PC-3 (cell line): ENCODE data around the gene PPP1R15A. TPM values are rescaled to one million over a fixed set of nuclear protein-coding genes. Genes with fewer than 3 reads are reported as not detected.
"Not testable (repeated sequence)": the region's sequence is repeated elsewhere in the genome, so short reads cannot be mapped to it uniquely, and the experiment has no call there.

ENCODE experiments used
- ATAC-seq: fragments of 200-7000 bp; cut with Tn5 transposase; 2 replicates; pipeline ENCODE4 v1.9.1; 2020; ENCODE audit warnings: mild to moderate bottlenecking, moderate library complexity
- BruUV-seq: library from RNA; stranded (reverse); fragments of 400-500 nt; replicated peaks from 2 replicates; lab custom pipeline; 2021; lab: Mats Ljungman, UMichigan
- CTCF ChIA-PET: fragments of 300-600 bp; sonication (Branson Sonifier 250); formaldehyde crosslinking; loops from one replicate; lab custom pipeline; 2022; ENCODE audit warnings: antibody characterized with exemption; lab: Charles Lee
- POLR2A ChIA-PET: fragments of 300-600 bp; sonication (Branson Sonifier 250); formaldehyde crosslinking; loops from one replicate; lab custom pipeline; 2022; ENCODE audit warnings: antibody characterized with exemption; ENCODE audit not compliant: unreplicated experiment; lab: Charles Lee
- DNase-seq: peaks from one replicate; pipeline ENCODE4 v3.0.0-alpha.2; 2015
- H2AFZ ChIP-seq: fragments of 300-600 bp; sonication (generic); 2 replicates; pipeline ENCODE4 v1.6.0; 2016; ENCODE audit warnings: antibody characterized with exemption, low read length
- H3F3A ChIP-seq: fragments of 300-600 bp; sonication (generic); one replicate; pipeline ENCODE4 v1.6.0; 2017; ENCODE audit warnings: antibody characterized with exemption, low read length, control low read depth, mild to moderate bottlenecking; ENCODE audit not compliant: unreplicated experiment
- H3K27ac ChIP-seq: fragments of 300-600 bp; sonication (generic); 2 replicates; pipeline ENCODE4 v1.5.1; 2016; ENCODE audit warnings: mild to moderate bottlenecking, low read length
- H3K27me3 ChIP-seq: fragments of 300-600 bp; sonication (generic); 2 replicates; pipeline ENCODE4 v1.6.1; 2016; ENCODE audit warnings: low read length, mixed read lengths
- H3K36me3 ChIP-seq: fragments of 300-600 bp; sonication (generic); 2 replicates; pipeline ENCODE4 v1.6.1; 2016; ENCODE audit warnings: low read depth, mixed run types, low read length, mixed read lengths
- H3K4me1 ChIP-seq: fragments of 300-600 bp; sonication (generic); 2 replicates; pipeline ENCODE4 v1.5.1; 2016; ENCODE audit warnings: low read length; ENCODE audit not compliant: insufficient read depth
- H3K4me2 ChIP-seq: fragments of 300-600 bp; sonication (generic); 2 replicates; pipeline ENCODE4 v1.6.0; 2016; ENCODE audit warnings: low read length
- H3K4me3 ChIP-seq: fragments of 300-600 bp; sonication (generic); 2 replicates; pipeline ENCODE4 v1.5.1; 2016; ENCODE audit warnings: mild to moderate bottlenecking, low read length, mixed read lengths
- H3K79me2 ChIP-seq: fragments of 300-600 bp; sonication (generic); 2 replicates; pipeline ENCODE4 v1.6.1; 2017; ENCODE audit warnings: low read length, mixed read lengths
- H3K9ac ChIP-seq: fragments of 300-600 bp; sonication (generic); 2 replicates; pipeline ENCODE4 v1.6.0; 2016; ENCODE audit warnings: mild to moderate bottlenecking, low read length
- H3K9me2 ChIP-seq: fragments of 300-600 bp; sonication (generic); replicated peaks from 2 replicates; pipeline ENCODE4 v1.6.1; 2016; ENCODE audit warnings: mixed run types, low read length, mixed read lengths
- H3K9me3 ChIP-seq: fragments of 300-600 bp; sonication (generic); 2 replicates; pipeline ENCODE4 v1.6.1; 2016; ENCODE audit warnings: low read length, mixed read lengths
- H4K20me1 ChIP-seq: fragments of 300-600 bp; sonication (generic); 2 replicates; pipeline ENCODE4 v1.6.1; 2016; ENCODE audit warnings: low read length, mixed read lengths
- EZH2 ChIP-seq: fragments of 300-600 bp; sonication (generic); IDR thresholded peaks from one replicate; pipeline ENCODE4 v1.6.1; 2017; ENCODE audit warnings: antibody characterized with exemption, mild to moderate bottlenecking, low read length; ENCODE audit not compliant: unreplicated experiment
- EZH2phosphoT487 ChIP-seq: fragments of 300-600 bp; sonication (generic); IDR thresholded peaks from 2 replicates; pipeline ENCODE4 v1.6.1; 2018; ENCODE audit warnings: mild to moderate bottlenecking, antibody characterized with exemption, low read length, borderline replicate concordance
- intact Hi-C: fragments of 100-400 bp; cut with micrococcal nuclease; formaldehyde crosslinking; loops from 2 replicates; pipeline ENCODE4 v1.9.0; 2023
- total RNA-seq: library from RNA; depleted of rRNA; stranded (reverse); fragments of >200 nt; gene quantifications from 2 replicates; pipeline ENCODE4 v1.2.3, GENCODE V29; 2014
- TF ChIP-seq, protein P1 (sequence below): fragments of 300-600 bp; sonication (generic); conservative IDR thresholded peaks from 2 replicates; pipeline ENCODE4 v1.5.1; 2017; ENCODE audit warnings: antibody characterized with exemption, low read depth, mild to moderate bottlenecking, low read length

Gene PPP1R15A
- total RNA-seq, 1 experiment from 2014 or later: 78.0 TPM

- H3K9ac ChIP-seq: no peak overlapping the region
- TF ChIP-seq, protein P1, sequence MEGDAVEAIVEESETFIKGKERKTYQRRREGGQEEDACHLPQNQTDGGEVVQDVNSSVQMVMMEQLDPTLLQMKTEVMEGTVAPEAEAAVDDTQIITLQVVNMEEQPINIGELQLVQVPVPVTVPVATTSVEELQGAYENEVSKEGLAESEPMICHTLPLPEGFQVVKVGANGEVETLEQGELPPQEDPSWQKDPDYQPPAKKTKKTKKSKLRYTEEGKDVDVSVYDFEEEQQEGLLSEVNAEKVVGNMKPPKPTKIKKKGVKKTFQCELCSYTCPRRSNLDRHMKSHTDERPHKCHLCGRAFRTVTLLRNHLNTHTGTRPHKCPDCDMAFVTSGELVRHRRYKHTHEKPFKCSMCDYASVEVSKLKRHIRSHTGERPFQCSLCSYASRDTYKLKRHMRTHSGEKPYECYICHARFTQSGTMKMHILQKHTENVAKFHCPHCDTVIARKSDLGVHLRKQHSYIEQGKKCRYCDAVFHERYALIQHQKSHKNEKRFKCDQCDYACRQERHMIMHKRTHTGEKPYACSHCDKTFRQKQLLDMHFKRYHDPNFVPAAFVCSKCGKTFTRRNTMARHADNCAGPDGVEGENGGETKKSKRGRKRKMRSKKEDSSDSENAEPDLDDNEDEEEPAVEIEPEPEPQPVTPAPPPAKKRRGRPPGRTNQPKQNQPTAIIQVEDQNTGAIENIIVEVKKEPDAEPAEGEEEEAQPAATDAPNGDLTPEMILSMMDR: no peak
- TF ChIP-seq EZH2phosphoT487 (no peak), EZH2 (no peak)
- H3K4me2 ChIP-seq: no peak overlapping the region
- H3K4me3 ChIP-seq: no peak overlapping the region
- ATAC-seq: no peak
- peaks cover 5% of the 10 kb centered on the region; the same call in 1 of the 2 replicates for H3K4me1 ChIP-seq
- no peaks in the 10 kb centered on the region for H3K9me2 ChIP-seq
- CTCF ChIA-PET: no interaction called here
- intact Hi-C loops: no loop called here
- no peaks in the 10 kb centered on the region for H3F3A ChIP-seq
- DNase-seq: no peak
- no peaks in the 10 kb centered on the region for H3K36me3 ChIP-seq
- BruUV-seq: no TSS peak
- H3K79me2 ChIP-seq: peaks cover 17% of the 10 kb centered on the region
- no peaks in the 10 kb centered on the region for H4K20me1 ChIP-seq
- no peak overlapping the region for H3K27ac ChIP-seq
- no peaks in the 10 kb centered on the region for H3K27me3 ChIP-seq
- H3K9me3 ChIP-seq: no peaks in the 10 kb centered on the region
- POLR2A ChIA-PET: no interaction called here
- no peak overlapping the region for H2AFZ ChIP-seq
These were observed 25.0 kb downstream of the PPP1R15A start for GRCh38 chr19:48897181-48897580.

GRCh38 chr19:48899386-48899749 lies 27.1 kb downstream of the PPP1R15A start:
- H4K20me1 ChIP-seq, H2AFZ ChIP-seq, DNase-seq, H3K36me3 ChIP-seq, H3K27ac ChIP-seq, H3F3A ChIP-seq, BruUV-seq, H3K9me2 ChIP-seq, H3K27me3 ChIP-seq, H3K4me1 ChIP-seq, H3K9me3 ChIP-seq, POLR2A ChIA-PET, ATAC-seq, CTCF ChIA-PET, intact Hi-C loops: not testable (repeated sequence)
- Histone ChIP-seq H3K79me2 (peaks cover 17% of the 10 kb centered on the region), H3K4me2 (peak overlapping the region; percentile 95), H3K9ac (peak overlapping the region; percentile 85; the same call in 1 of the 2 replicates), H3K4me3 (peak overlapping the region; percentile 91; the same call in 1 of the 2 replicates)

- H3K79me2 ChIP-seq: peaks cover 17% of the 10 kb centered on the region
- CTCF ChIA-PET: no interaction called here
- TF ChIP-seq EZH2 (no peak), EZH2phosphoT487 (no peak)
- TF ChIP-seq, protein P1: no peak; the same call in 1 of the 2 replicates
- peak; percentile 97 for ATAC-seq
- BruUV-seq: TSS peak; percentile 99
- peak within 1 kb of the TSS; percentile 86 for H2AFZ ChIP-seq
- H3K27me3 ChIP-seq: no peaks in the 10 kb centered on the region
- intact Hi-C loops: no loop called here
- no peaks in the 10 kb centered on the region for H3K9me2 ChIP-seq
- POLR2A ChIA-PET: interaction anchor here (0.6 kb wide), 1 partner anchor 27 kb away, joined by 3 read pairs; no protein-coding TSS in a partner anchor
- H3K4me3 ChIP-seq: peak within 1 kb of the TSS; percentile 91
- peak within 1 kb of the TSS; percentile 95 for H3K4me2 ChIP-seq
- H3K9ac ChIP-seq: peak within 1 kb of the TSS; percentile 85
- no peaks in the 10 kb centered on the region for H3K36me3 ChIP-seq
- peak; percentile 96 for DNase-seq
- H3F3A ChIP-seq: no peaks in the 10 kb centered on the region
- H3K27ac ChIP-seq: peak within 1 kb of the TSS; percentile 38; the same call in 1 of the 2 replicates
- no peaks in the 10 kb centered on the region for H4K20me1 ChIP-seq
- H3K9me3 ChIP-seq: no peaks in the 10 kb centered on the region
- peaks cover 5% of the 10 kb centered on the region; the same call in 1 of the 2 replicates for H3K4me1 ChIP-seq
These were observed 27.7 kb downstream of the PPP1R15A start, which contains the start of gene NUCB1 for GRCh38 chr19:48899781-48900476. NUCB1 (plus strand) TSS chr19:48900312; CDS start chr19:48900797, 485 bp downstream.
